WTC11 (cell line): ENCODE results near the gene PRELID1. TPM values are rescaled to one million over a fixed set of nuclear protein-coding genes. Genes with fewer than 3 reads are reported as not detected.

Experiments used
- ATAC-seq: fragments of 200-7000 bp; cut with Tn5 transposase; 2 replicates; pipeline ENCODE4 v1.10.0; 2021; ENCODE audit warnings: mild to moderate bottlenecking, moderate library complexity
- CTCF ChIA-PET: fragments of 300-600 bp; sonication (Branson Sonifier 250); formaldehyde crosslinking; loops from one replicate; lab custom pipeline; 2021; ENCODE audit warnings: antibody characterized with exemption; lab: Charles Lee
- POLR2A ChIA-PET: fragments of 350-600 bp; sonication (Branson Sonifier 250); formaldehyde crosslinking; loops from one replicate; lab custom pipeline; 2021; ENCODE audit warnings: antibody characterized with exemption; lab: Charles Lee
- DNase-seq: peaks from one replicate; pipeline ENCODE4 v3.0.0; 2021; ENCODE audit warnings: low spot score
- H3K27ac Mint-ChIP-seq: 2 replicates; pipeline ENCODE4 v1.8.0; 2021; ENCODE audit warnings: mixed read lengths
- H3K27me3 Mint-ChIP-seq: 2 replicates; pipeline ENCODE4 v1.8.0; 2021; ENCODE audit warnings: low read depth, mild to moderate bottlenecking, moderate library complexity, mixed read lengths
- H3K36me3 Mint-ChIP-seq: 2 replicates; pipeline ENCODE4 v1.8.0; 2021; ENCODE audit warnings: mixed read lengths
- H3K4me1 Mint-ChIP-seq: 2 replicates; pipeline ENCODE4 v1.8.0; 2022; ENCODE audit warnings: mixed read lengths
- H3K4me3 Mint-ChIP-seq: 2 replicates; pipeline ENCODE4 v1.8.0; 2021; ENCODE audit warnings: mild to moderate bottlenecking, moderate library complexity, mixed read lengths
- H3K9me3 Mint-ChIP-seq: 2 replicates; pipeline ENCODE4 v1.8.0; 2021; ENCODE audit warnings: mixed read lengths
- E2F4 ChIP-seq: sonication (generic); formaldehyde crosslinking; IDR thresholded peaks from 2 replicates; pipeline ENCODE4 v1.8.1; 2022; ENCODE audit warnings: low read depth, mild to moderate bottlenecking, moderate library complexity, missing genetic modification reagents, borderline replicate concordance
- JUN ChIP-seq: sonication (generic); formaldehyde crosslinking; IDR thresholded peaks from 2 replicates; pipeline ENCODE4 v1.8.0; 2023; ENCODE audit warnings: mild to moderate bottlenecking, missing genetic modification reagents
- NR1H2 ChIP-seq: sonication (generic); formaldehyde crosslinking; IDR thresholded peaks from 2 replicates; pipeline ENCODE4 v1.9.0; 2021; ENCODE audit warnings: mild to moderate bottlenecking, moderate library complexity, missing genetic modification reagents
- NR2C2 ChIP-seq: sonication (generic); formaldehyde crosslinking; IDR thresholded peaks from 2 replicates; pipeline ENCODE4 v1.8.0; 2022; ENCODE audit warnings: mild to moderate bottlenecking, missing genetic modification reagents
- OVOL2 ChIP-seq: fragments of 250-450 bp; sonication (Bioruptor Pico); IDR thresholded peaks from 2 replicates; pipeline ENCODE4 v1.9.0; 2021; ENCODE audit warnings: mild to moderate bottlenecking, borderline replicate concordance
- PRDM15 ChIP-seq: sonication (generic); formaldehyde crosslinking; IDR thresholded peaks from 2 replicates; pipeline ENCODE4 v1.8.0; 2022; ENCODE audit warnings: missing genetic modification reagents
- RELA ChIP-seq: sonication (generic); formaldehyde crosslinking; IDR thresholded peaks from 2 replicates; pipeline ENCODE4 v1.8.1; 2022; ENCODE audit warnings: missing genetic modification reagents, mild to moderate bottlenecking, borderline replicate concordance
- STAT6 ChIP-seq: sonication (generic); formaldehyde crosslinking; conservative IDR thresholded peaks from 2 replicates; pipeline ENCODE4 v1.8.1; 2023; ENCODE audit warnings: mild to moderate bottlenecking, low read depth, missing genetic modification reagents, moderate library complexity
- TCF7 ChIP-seq: sonication (generic); formaldehyde crosslinking; IDR thresholded peaks from 2 replicates; pipeline ENCODE4 v1.8.0; 2022; ENCODE audit warnings: mild to moderate bottlenecking, low read depth, missing genetic modification reagents, moderate library complexity
- TEAD1 ChIP-seq: sonication (generic); formaldehyde crosslinking; IDR thresholded peaks from 2 replicates; pipeline ENCODE4 v1.8.0; 2022; ENCODE audit warnings: mild to moderate bottlenecking, missing genetic modification reagents
- ZBTB21 ChIP-seq: sonication (generic); formaldehyde crosslinking; IDR thresholded peaks from 2 replicates; pipeline ENCODE4 v1.8.1; 2023; ENCODE audit warnings: mild to moderate bottlenecking, missing genetic modification reagents, borderline replicate concordance
- ZNF219 ChIP-seq: sonication (generic); formaldehyde crosslinking; IDR thresholded peaks from 2 replicates; pipeline ENCODE4 v1.8.0; 2023; ENCODE audit warnings: missing genetic modification reagents, mild to moderate bottlenecking, borderline replicate concordance
- ZNF416 ChIP-seq: fragments of 250-450 bp; sonication (Bioruptor Pico); IDR thresholded peaks from 2 replicates; pipeline ENCODE4 v1.9.0; 2021; ENCODE audit warnings: mild to moderate bottlenecking, inconsistent platforms
- ZNF423 ChIP-seq: fragments of 250-450 bp; sonication (Bioruptor Pico); IDR thresholded peaks from 2 replicates; pipeline ENCODE4 v2.1.2; 2022; ENCODE audit warnings: mild to moderate bottlenecking, moderate library complexity
- ZNF671 ChIP-seq: fragments of 250-450 bp; sonication (Bioruptor Pico); IDR thresholded peaks from 2 replicates; pipeline ENCODE4 v1.8.0; 2021; ENCODE audit warnings: mild to moderate bottlenecking
- ZSCAN18 ChIP-seq: fragments of 250-450 bp; sonication (Bioruptor Pico); IDR thresholded peaks from 2 replicates; pipeline ENCODE4 v2.1.2; 2022; ENCODE audit warnings: mild to moderate bottlenecking, moderate library complexity
- total RNA-seq: library from RNA; stranded (reverse); gene quantifications from 3 replicates; pipeline ENCODE4 v1.2.3, GENCODE V29; 2021
- TF ChIP-seq, protein P1 (sequence below): fragments of 250-450 bp; sonication (Bioruptor Pico); IDR thresholded peaks from 2 replicates; pipeline ENCODE4 v1.9.0; 2021; ENCODE audit warnings: mild to moderate bottlenecking, borderline replicate concordance
- TF ChIP-seq, protein P2 (sequence below): fragments of 250-450 bp; sonication (Bioruptor Pico); IDR thresholded peaks from 2 replicates; pipeline ENCODE4 v1.8.0; 2021; ENCODE audit warnings: mild to moderate bottlenecking
- TF ChIP-seq, protein P3 (sequence below): sonication (generic); formaldehyde crosslinking; IDR thresholded peaks from 2 replicates; pipeline ENCODE4 v1.8.1; 2023; ENCODE audit warnings: mild to moderate bottlenecking, moderate library complexity, missing genetic modification reagents

Gene PRELID1
- total RNA-seq, 1 experiment from 2014 or later, result 273 TPM

DNA sequence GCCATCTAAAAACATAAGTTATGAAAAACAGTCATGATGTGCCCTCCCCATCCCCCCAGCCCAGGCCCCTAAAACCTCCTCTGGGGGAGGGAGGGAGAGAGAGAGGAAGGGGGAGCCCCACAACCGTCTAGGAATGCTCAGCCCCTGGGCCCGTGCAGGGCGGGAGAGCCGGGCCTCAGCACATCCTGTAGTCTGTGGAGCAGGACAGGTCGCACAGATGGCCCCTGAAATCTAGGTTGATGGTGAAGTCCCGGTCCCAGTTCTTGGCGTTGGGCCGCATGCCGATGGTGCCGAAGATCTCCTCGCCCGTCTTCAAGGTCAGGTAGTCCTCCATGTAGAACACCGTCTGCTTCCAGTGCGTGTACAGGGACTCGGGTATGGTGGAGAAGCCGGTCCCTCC, 38.2 kb upstream of the PRELID1 start (continued):
- TF ChIP-seq, protein P1, sequence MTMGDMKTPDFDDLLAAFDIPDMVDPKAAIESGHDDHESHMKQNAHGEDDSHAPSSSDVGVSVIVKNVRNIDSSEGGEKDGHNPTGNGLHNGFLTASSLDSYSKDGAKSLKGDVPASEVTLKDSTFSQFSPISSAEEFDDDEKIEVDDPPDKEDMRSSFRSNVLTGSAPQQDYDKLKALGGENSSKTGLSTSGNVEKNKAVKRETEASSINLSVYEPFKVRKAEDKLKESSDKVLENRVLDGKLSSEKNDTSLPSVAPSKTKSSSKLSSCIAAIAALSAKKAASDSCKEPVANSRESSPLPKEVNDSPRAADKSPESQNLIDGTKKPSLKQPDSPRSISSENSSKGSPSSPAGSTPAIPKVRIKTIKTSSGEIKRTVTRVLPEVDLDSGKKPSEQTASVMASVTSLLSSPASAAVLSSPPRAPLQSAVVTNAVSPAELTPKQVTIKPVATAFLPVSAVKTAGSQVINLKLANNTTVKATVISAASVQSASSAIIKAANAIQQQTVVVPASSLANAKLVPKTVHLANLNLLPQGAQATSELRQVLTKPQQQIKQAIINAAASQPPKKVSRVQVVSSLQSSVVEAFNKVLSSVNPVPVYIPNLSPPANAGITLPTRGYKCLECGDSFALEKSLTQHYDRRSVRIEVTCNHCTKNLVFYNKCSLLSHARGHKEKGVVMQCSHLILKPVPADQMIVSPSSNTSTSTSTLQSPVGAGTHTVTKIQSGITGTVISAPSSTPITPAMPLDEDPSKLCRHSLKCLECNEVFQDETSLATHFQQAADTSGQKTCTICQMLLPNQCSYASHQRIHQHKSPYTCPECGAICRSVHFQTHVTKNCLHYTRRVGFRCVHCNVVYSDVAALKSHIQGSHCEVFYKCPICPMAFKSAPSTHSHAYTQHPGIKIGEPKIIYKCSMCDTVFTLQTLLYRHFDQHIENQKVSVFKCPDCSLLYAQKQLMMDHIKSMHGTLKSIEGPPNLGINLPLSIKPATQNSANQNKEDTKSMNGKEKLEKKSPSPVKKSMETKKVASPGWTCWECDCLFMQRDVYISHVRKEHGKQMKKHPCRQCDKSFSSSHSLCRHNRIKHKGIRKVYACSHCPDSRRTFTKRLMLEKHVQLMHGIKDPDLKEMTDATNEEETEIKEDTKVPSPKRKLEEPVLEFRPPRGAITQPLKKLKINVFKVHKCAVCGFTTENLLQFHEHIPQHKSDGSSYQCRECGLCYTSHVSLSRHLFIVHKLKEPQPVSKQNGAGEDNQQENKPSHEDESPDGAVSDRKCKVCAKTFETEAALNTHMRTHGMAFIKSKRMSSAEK (CRISPR knock-in tag), result no peak
- TF ChIP-seq NR1H2 (CRISPR knock-in tag) (no peak), E2F4 (no peak), STAT6 (CRISPR knock-in tag) (no peak), TEAD1 (no peak), ZNF423 (no peak), PRDM15 (CRISPR knock-in tag) (no peak), NR2C2 (CRISPR knock-in tag) (no peak)
- TF ChIP-seq, protein P2, sequence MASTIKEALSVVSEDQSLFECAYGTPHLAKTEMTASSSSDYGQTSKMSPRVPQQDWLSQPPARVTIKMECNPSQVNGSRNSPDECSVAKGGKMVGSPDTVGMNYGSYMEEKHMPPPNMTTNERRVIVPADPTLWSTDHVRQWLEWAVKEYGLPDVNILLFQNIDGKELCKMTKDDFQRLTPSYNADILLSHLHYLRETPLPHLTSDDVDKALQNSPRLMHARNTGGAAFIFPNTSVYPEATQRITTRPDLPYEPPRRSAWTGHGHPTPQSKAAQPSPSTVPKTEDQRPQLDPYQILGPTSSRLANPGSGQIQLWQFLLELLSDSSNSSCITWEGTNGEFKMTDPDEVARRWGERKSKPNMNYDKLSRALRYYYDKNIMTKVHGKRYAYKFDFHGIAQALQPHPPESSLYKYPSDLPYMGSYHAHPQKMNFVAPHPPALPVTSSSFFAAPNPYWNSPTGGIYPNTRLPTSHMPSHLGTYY (CRISPR knock-in tag), result no peak

DNA sequence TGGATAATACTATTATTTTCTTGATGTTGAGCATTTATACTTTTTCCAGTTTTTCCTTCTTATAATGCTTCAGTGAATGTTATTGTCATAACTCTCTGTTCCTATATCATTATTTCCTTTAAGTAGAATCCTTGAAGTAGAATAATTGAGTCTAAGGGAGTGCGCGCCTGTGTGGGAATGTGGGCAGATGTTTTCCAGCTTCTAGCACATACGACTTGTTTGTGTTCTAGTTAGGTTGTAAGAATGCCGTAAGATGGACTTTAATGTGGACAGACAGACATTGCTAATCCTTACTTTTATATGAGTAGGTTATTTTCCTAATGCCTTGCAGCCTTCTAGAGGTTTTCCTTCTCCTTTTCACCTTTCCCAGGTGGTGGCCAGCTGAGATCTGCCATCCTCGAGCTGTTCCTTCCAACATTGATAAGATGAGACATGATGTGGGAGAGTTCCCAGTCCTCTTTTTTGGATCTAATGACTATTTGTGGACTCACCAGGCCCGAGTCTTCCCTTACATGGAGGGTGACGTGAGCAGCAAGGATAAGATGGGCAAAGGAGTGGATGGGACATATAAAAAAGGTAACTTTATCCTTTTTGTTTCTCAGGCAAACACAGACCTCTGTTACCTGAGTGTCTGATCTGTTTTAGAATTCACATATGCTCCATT, 34.2 kb upstream of the PRELID1 start:
- TF ChIP-seq RELA (CRISPR knock-in tag) (no peak), TCF7 (CRISPR knock-in tag) (no peak), ZNF671 (CRISPR knock-in tag) (no peak), ZBTB21 (no peak), ZNF219 (CRISPR knock-in tag) (no peak), ZNF416 (CRISPR knock-in tag) (no peak), JUN (no peak), ZSCAN18 (CRISPR knock-in tag) (no peak), OVOL2 (CRISPR knock-in tag) (no peak)
- TF ChIP-seq, protein P3, sequence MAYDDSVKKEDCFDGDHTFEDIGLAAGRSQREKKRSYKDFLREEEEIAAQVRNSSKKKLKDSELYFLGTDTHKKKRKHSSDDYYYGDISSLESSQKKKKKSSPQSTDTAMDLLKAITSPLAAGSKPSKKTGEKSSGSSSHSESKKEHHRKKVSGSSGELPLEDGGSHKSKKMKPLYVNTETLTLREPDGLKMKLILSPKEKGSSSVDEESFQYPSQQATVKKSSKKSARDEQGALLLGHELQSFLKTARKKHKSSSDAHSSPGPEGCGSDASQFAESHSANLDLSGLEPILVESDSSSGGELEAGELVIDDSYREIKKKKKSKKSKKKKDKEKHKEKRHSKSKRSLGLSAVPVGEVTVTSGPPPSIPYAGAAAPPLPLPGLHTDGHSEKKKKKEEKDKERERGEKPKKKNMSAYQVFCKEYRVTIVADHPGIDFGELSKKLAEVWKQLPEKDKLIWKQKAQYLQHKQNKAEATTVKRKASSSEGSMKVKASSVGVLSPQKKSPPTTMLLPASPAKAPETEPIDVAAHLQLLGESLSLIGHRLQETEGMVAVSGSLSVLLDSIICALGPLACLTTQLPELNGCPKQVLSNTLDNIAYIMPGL (CRISPR knock-in tag), result no peak
- Mint-ChIP-seq H3K4me1 (peaks cover 11% of the 10 kb centered on the region), H3K27ac (peak overlapping the region; percentile 91), H3K4me3 (no peak overlapping the region), H3K9me3 (no peaks in the 10 kb centered on the region), H3K36me3 (peaks cover 86% of the 10 kb centered on the region), H3K27me3 (no peaks in the 10 kb centered on the region)
- ChIA-PET POLR2A (no interaction called here), CTCF (no interaction called here)
- DNase-seq (no peak), ATAC-seq (no peak)
